ENCODE measurements around the gene HES5. TPM values are rescaled to one million over a fixed set of nuclear protein-coding genes. Genes with fewer than 3 reads are reported as not detected.

HES5 gene
- total RNA-seq, 1 donor from 2014 or later = not detected

DNA sequence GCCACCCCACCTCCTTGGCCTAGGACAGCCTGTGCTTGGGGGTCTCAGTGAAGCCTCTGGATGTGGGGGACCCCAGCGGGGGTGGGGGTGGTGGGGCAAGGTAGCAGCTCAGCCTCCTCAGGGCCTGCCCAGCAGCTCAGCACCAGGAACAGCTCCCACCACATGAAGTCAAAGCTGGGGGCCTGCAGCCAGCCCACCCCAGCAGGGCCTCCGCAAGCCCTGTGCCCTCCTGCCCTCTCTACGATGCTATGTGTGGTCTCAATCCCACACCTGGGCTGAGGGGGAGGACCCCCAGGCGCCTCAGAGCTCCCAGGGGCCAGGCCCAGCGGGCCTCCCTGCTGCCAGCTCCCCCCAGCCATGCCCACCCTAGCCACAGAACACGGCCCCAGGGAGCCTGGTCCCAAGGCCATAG is 22.3 kb downstream of the HES5 start:
- Mint-ChIP-seq H3K27ac (ENCODE audit: unreplicated experiment) (no peak overlapping the region), H3K36me3 (ENCODE audit: unreplicated experiment) (peaks cover 5% of the 10 kb centered on the region), H3K9me3 (ENCODE audit: unreplicated experiment) (no peaks in the 10 kb centered on the region), H3K4me3 (ENCODE audit: unreplicated experiment) (no peak overlapping the region), H3K4me1 (ENCODE audit: unreplicated experiment) (peaks cover 3% of the 10 kb centered on the region), H3K27me3 (ENCODE audit: unreplicated experiment) (no peaks in the 10 kb centered on the region)
- TF ChIP-seq, protein P1, sequence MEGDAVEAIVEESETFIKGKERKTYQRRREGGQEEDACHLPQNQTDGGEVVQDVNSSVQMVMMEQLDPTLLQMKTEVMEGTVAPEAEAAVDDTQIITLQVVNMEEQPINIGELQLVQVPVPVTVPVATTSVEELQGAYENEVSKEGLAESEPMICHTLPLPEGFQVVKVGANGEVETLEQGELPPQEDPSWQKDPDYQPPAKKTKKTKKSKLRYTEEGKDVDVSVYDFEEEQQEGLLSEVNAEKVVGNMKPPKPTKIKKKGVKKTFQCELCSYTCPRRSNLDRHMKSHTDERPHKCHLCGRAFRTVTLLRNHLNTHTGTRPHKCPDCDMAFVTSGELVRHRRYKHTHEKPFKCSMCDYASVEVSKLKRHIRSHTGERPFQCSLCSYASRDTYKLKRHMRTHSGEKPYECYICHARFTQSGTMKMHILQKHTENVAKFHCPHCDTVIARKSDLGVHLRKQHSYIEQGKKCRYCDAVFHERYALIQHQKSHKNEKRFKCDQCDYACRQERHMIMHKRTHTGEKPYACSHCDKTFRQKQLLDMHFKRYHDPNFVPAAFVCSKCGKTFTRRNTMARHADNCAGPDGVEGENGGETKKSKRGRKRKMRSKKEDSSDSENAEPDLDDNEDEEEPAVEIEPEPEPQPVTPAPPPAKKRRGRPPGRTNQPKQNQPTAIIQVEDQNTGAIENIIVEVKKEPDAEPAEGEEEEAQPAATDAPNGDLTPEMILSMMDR (IDR thresholded peaks at IDR 0.05) = no peak
- no peak for DNase-seq (ENCODE audit: extremely low spot score, unreplicated experiment)

DNA sequence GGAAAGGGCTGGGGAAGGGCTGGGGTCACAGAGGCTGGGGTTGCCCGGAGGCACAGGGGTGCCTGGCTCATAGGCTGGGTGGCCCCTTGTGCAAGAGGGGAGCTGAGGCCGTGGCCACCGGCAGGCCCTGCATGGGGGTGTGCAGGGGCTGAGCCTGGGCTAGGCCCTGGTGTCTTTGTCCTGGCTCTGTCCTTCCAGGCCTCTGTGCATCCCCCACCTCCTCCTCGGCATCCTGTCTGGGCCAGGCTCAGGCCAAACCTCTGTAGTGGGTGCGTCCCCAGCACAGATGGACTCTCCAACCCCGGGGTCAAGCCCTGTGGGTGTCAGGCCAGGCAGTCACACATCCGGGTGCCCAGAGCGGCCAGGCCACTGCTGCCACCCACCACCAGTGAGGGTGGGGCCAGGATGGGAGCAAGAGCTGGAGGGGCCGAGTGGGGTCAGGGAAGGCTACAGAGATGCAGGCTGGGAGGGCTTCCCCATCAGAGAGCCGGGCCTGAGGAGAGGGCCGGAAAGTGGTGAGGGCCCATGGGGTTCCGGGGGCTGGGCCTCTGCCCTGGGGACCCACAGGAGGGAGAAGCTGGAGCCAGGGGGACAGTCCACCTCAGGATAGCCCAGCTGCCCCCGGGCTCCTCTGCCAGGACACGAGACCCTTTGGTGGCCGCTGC is 23.0 kb downstream of the HES5 start:
- no peak for DNase-seq (ENCODE audit: extremely low spot score, unreplicated experiment)
- H3K27me3 Mint-ChIP-seq (ENCODE audit: unreplicated experiment) = no peaks in the 10 kb centered on the region
- H3K9me3 Mint-ChIP-seq (ENCODE audit: unreplicated experiment) = no peaks in the 10 kb centered on the region
- H3K27ac Mint-ChIP-seq (ENCODE audit: unreplicated experiment) = no peak overlapping the region
- no peak overlapping the region for H3K4me3 Mint-ChIP-seq (ENCODE audit: unreplicated experiment)
- peaks cover 2% of the 10 kb centered on the region for H3K36me3 Mint-ChIP-seq (ENCODE audit: unreplicated experiment)
- TF ChIP-seq, protein P1 (IDR thresholded peaks at IDR 0.05) = no peak
- peaks cover 3% of the 10 kb centered on the region for H3K4me1 Mint-ChIP-seq (ENCODE audit: unreplicated experiment)

DNA sequence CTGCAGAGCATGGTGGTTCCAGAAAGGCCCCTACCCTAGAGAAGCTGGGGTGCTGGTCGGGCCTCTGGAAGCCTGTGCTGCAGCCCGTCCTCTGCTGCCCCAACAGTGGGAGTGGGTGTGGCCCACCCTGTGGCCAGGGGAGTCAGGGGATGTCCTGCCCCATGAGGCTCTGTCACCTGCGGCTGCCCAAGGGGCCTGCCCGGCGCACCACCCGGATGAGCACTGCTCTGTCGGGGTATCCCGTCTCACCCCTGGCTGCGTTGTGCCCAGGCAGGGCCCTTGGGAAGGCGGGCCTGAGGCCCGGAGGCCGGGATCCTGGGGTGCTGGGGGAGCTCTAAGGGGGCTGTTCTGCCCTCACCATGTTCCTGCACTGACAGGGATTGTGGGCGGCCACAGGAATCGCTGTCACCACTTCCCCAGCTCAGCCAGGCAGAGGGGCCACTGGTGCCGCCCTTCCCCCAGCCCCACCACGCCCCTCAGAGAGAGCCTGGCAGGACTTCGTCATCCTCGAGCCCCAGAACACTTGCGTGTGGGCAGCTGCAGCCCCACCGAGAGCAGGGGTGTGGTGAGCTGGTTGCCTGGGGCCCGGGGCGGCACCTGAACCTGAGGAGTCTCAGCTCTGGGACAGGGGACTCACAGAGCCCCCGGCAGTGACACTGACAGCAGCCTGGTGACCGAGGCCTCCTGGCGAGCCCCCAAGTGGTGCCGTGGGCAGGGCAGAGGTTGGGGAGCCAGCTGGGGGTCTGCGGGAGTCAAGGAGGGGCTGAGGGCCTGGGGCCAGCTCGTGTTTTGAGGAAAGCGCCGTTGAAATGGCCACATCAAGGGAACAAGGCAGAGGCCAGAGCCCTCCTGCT is 23.8 kb downstream of the HES5 start:
- no peak for DNase-seq (ENCODE audit: extremely low spot score, unreplicated experiment)
- no peaks in the 10 kb centered on the region for H3K36me3 Mint-ChIP-seq (ENCODE audit: unreplicated experiment)
- no peaks in the 10 kb centered on the region for H3K27me3 Mint-ChIP-seq (ENCODE audit: unreplicated experiment)
- no peak overlapping the region for H3K27ac Mint-ChIP-seq (ENCODE audit: unreplicated experiment)
- TF ChIP-seq, protein P1 (IDR thresholded peaks at IDR 0.05) = no peak
- peaks cover 3% of the 10 kb centered on the region for H3K4me1 Mint-ChIP-seq (ENCODE audit: unreplicated experiment)
- no peak overlapping the region for H3K4me3 Mint-ChIP-seq (ENCODE audit: unreplicated experiment)
- H3K9me3 Mint-ChIP-seq (ENCODE audit: unreplicated experiment) = no peaks in the 10 kb centered on the region

GRCh38 chr1:2505461-2505994 is 24.5 kb downstream of the HES5 start:
- Mint-ChIP-seq H3K4me3 (ENCODE audit: unreplicated experiment) (no peak overlapping the region), H3K36me3 (ENCODE audit: unreplicated experiment) (no peaks in the 10 kb centered on the region), H3K27me3 (ENCODE audit: unreplicated experiment) (no peaks in the 10 kb centered on the region)

More at GRCh38 chr1:2505461-2505994, 24.5 kb downstream of the HES5 start:
- H3K27ac Mint-ChIP-seq (ENCODE audit: unreplicated experiment) = no peak overlapping the region
- peaks cover 5% of the 10 kb centered on the region for H3K4me1 Mint-ChIP-seq (ENCODE audit: unreplicated experiment)
- no peaks in the 10 kb centered on the region for H3K9me3 Mint-ChIP-seq (ENCODE audit: unreplicated experiment)
- DNase-seq (ENCODE audit: extremely low spot score, unreplicated experiment) = no peak
- TF ChIP-seq, protein P1 (IDR thresholded peaks at IDR 0.05) = no peak
